ENCODE measurements around the gene SH3BP4.
"Not testable (repeated sequence)": the region's sequence is repeated elsewhere in the genome, so short reads cannot be mapped to it uniquely, and the experiment has no call there.

SH3BP4 gene

GRCh38 chr2:235009081-235009480, 57.3 kb downstream of the SH3BP4 start:
- TF ChIP-seq CTCF (IDR thresholded peaks at IDR 0.05; ENCODE audit: control insufficient read depth, insufficient read depth, low read depth, low read length, missing control alignments), result no peak
- no peak overlapping the region for H3K4me3 ChIP-seq (ENCODE audit: control insufficient read depth, low read depth, low read length)
- no peak for DNase-seq (ENCODE audit: low read depth)

DNA sequence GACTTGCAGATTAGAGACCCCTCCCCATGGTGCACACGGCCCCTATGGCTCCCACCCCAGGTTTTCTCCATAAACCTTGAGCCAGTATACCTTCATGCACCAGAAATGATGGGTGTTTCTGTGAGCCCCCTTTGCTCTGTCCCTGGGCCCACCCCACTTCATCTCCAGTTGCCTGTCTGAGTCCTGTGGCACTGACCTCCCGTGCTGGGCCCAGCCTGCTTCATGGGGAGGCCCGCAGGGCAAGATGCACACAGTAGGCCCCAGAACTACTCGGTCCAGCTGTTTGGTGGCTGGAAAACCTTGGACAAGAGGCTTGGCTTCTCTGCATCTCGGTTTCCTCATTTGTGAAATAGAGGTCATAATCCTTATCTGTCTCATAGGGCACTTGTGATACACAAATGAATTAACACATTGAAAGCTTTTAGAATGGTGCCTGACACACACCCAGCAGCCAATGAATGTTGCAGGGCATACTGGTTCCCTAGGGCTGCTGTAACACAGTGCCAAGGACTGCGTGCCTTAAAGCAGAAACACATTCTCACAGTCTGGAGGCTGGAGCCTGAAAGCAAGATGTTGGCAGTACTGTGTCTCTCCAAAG, 58.4 kb downstream of the SH3BP4 start:
- H3K4me3 ChIP-seq (ENCODE audit: control insufficient read depth, low read depth, low read length), result no peak overlapping the region
- DNase-seq (ENCODE audit: low read depth), result no peak
- no peak for TF ChIP-seq CTCF (IDR thresholded peaks at IDR 0.05; ENCODE audit: control insufficient read depth, insufficient read depth, low read depth, low read length, missing control alignments)

DNA sequence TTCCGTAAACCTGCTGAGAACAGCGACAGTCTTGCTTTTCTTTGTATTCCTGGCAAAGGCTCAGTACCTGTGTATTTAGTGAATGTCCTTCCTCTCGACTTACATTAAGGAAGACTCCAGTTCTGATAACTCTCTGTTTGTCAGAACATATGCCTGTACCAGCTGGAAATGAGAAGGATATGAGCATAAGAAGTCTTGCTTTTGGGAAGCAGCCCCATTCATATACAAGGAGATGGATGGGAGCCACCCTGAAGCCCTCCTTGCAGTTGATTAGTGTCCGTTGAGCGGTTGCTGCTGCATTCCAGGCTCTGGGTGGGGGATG, 59.8 kb downstream of the SH3BP4 start:
- DNase-seq (ENCODE audit: low read depth), result no peak
- TF ChIP-seq CTCF (IDR thresholded peaks at IDR 0.05; ENCODE audit: control insufficient read depth, insufficient read depth, low read depth, low read length, missing control alignments), result no peak
- H3K4me3 ChIP-seq (ENCODE audit: control insufficient read depth, low read depth, low read length), result no peak overlapping the region

GRCh38 chr2:235011929-235012631, 60.3 kb downstream of the SH3BP4 start:
- TF ChIP-seq CTCF (IDR thresholded peaks at IDR 0.05; ENCODE audit: control insufficient read depth, insufficient read depth, low read depth, low read length, missing control alignments), result no peak
- DNase-seq (ENCODE audit: low read depth), result no peak
- H3K4me3 ChIP-seq (ENCODE audit: control insufficient read depth, low read depth, low read length), result no peak overlapping the region

DNA sequence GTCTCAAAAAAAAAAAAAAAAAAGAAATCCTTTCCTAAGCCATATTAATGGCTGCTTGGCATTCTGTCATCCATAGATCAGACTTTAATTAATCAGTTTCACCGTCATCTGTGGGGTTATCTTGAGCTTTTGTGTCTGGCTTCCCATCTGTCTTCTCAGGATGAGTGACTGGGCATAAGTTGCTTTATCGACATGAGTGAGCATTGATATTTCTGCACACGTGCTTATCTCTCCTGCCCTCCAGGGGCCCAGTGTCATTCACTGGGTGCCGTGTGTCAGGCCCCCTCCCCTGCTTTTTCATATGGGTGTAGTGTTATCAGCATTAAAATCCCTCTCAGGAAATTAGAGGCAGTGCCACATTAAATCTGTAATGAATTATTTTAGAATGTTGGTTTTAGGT, 65.6 kb downstream of the SH3BP4 start:
- H3K4me3 ChIP-seq (ENCODE audit: control insufficient read depth, low read depth, low read length), result no peak overlapping the region
- no peak for DNase-seq (ENCODE audit: low read depth)

GRCh38 chr2:235018838-235019237, 67.0 kb downstream of the SH3BP4 start:
- no peak for DNase-seq (ENCODE audit: low read depth)
- H3K4me3 ChIP-seq (ENCODE audit: control insufficient read depth, low read depth, low read length), result no peak overlapping the region
- no peak for TF ChIP-seq CTCF (IDR thresholded peaks at IDR 0.05; ENCODE audit: control insufficient read depth, insufficient read depth, low read depth, low read length, missing control alignments)

More for the DNA sequence above, 65.6 kb downstream of the SH3BP4 start:
- TF ChIP-seq CTCF (IDR thresholded peaks at IDR 0.05; ENCODE audit: control insufficient read depth, insufficient read depth, low read depth, low read length, missing control alignments), result no peak

DNA sequence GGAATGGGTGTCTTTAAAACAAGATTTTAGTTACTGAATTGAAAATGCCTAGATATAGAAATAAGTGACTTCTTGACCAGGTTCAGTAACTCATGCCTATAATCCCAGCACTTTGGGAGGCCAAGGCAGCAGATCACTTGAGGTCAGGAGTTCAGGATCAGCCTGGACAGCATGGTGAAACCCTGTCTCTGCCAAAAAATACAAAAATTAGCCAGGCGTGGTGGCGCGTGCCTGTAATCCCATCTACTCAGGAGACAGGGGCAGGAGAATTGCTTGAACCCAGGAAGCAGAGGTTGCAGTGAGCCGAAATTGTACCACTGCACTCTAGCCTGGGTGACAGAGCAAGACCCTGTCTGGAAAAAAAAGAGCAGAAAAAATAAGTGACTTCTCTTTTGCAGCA, 68.3 kb downstream of the SH3BP4 start:
- not testable (repeated sequence) for DNase-seq (ENCODE audit: low read depth); H3K4me3 ChIP-seq (ENCODE audit: control insufficient read depth, low read depth, low read length)

Data from AG09309 (cell line).